GM18502 (cell line): ENCODE measurements around the gene STAT1.

Experiments used
- ATAC-seq: cut with Tn5 transposase; IDR thresholded peaks from one replicate; pipeline ENCODE4 v1.9.1; 2021; ENCODE audit warnings: mild to moderate bottlenecking; ENCODE audit not compliant: unreplicated experiment, poor library complexity

Gene STAT1

GRCh38 chr2:191032588-191033429 lies 18.8 kb upstream of the STAT1 start:
- no peak for ATAC-seq

GRCh38 chr2:191031256-191031655 lies 17.3 kb upstream of the STAT1 start:
- no peak for ATAC-seq

- ATAC-seq, result peak; percentile 97
These were observed 16.7 kb upstream of the STAT1 start for GRCh38 chr2:191030521-191031154.

- no peak for ATAC-seq
These were observed 15.4 kb upstream of the STAT1 start for GRCh38 chr2:191029280-191029950.

GRCh38 chr2:191026377-191026776 lies 12.4 kb upstream of the STAT1 start:
- no peak for ATAC-seq

- no peak for ATAC-seq
These were observed 11.2 kb upstream of the STAT1 start for GRCh38 chr2:191025135-191025534.

GRCh38 chr2:191023235-191023679 lies 9.3 kb upstream of the STAT1 start:
- no peak for ATAC-seq

GRCh38 chr2:191020742-191021381 lies 6.9 kb upstream of the STAT1 start:
- peak; percentile 26 for ATAC-seq

GRCh38 chr2:191020221-191020741 lies 6.3 kb upstream of the STAT1 start:
- peak; percentile 78 for ATAC-seq

- ATAC-seq, result no peak
These were observed 5.4 kb upstream of the STAT1 start for GRCh38 chr2:191019376-191019775.

GRCh38 chr2:191018643-191019119 lies 4.7 kb upstream of the STAT1 start:
- no peak for ATAC-seq

GRCh38 chr2:191018048-191018447 lies 4.1 kb upstream of the STAT1 start:
- ATAC-seq, result no peak

GRCh38 chr2:191015831-191016230 lies 1.9 kb upstream of the STAT1 start:
- no peak for ATAC-seq

- no peak for ATAC-seq
These were observed 1.3 kb upstream of the STAT1 start for GRCh38 chr2:191015239-191015638.

- no peak for ATAC-seq
These were observed 666 bp upstream of the STAT1 start for GRCh38 chr2:191014653-191015020.

GRCh38 chr2:191013682-191013931 lies 364 bp downstream of the STAT1 start:
- no peak for ATAC-seq

- ATAC-seq, result peak; percentile 8
These were observed 908 bp downstream of the STAT1 start for GRCh38 chr2:191012845-191013681.

- ATAC-seq, result no peak
These were observed 1.6 kb downstream of the STAT1 start for GRCh38 chr2:191012346-191012745.

- ATAC-seq, result no peak
These were observed 2.8 kb downstream of the STAT1 start for GRCh38 chr2:191010887-191011885.
